OCI-LY7 (cell line): ENCODE measurements around the gene SHF. TPM values are rescaled to one million over a fixed set of nuclear protein-coding genes. Genes with fewer than 3 reads are reported as not detected.

ENCODE experiments used
- BruUV-seq: library from RNA; stranded (reverse); fragments of 400-500 nt; replicated peaks from 2 replicates; lab custom pipeline; 2021; lab: Mats Ljungman, UMichigan
- CTCF ChIA-PET: fragments of 300-600 bp; sonication (Branson Sonifier 250); formaldehyde crosslinking; loops from one replicate; lab custom pipeline; 2022; ENCODE audit warnings: antibody characterized with exemption; ENCODE audit not compliant: unreplicated experiment; lab: Charles Lee
- POLR2A ChIA-PET: fragments of 300-600 bp; sonication (Branson Sonifier 250); formaldehyde crosslinking; loops from one replicate; lab custom pipeline; 2022; ENCODE audit warnings: antibody characterized with exemption; lab: Charles Lee
- DNase-seq: peaks from one replicate; pipeline ENCODE4 v3.0.0-alpha.2; 2015; ENCODE audit warnings: low spot score
- H2AFZ ChIP-seq: fragments of 200-600 bp; sonication (generic), shearing (Covaris generic); 2 replicates; pipeline ENCODE4 v1.6.1; 2014; ENCODE audit warnings: mild to moderate bottlenecking, antibody characterized with exemption, low read length, moderate library complexity
- H3K27ac ChIP-seq: fragments of 200-600 bp; sonication (generic); 2 replicates; pipeline ENCODE4 v1.5.1; 2014; ENCODE audit warnings: mixed run types, low read depth, mild to moderate bottlenecking, moderate library complexity, low read length, inconsistent platforms; ENCODE audit not compliant: poor library complexity, severe bottlenecking
- H3K36me3 ChIP-seq: fragments of 200-600 bp; sonication (generic); 2 replicates; pipeline ENCODE4 v1.6.1; 2014; ENCODE audit warnings: mild to moderate bottlenecking, antibody characterized with exemption, low read length, moderate library complexity, mixed read lengths; ENCODE audit not compliant: insufficient read depth
- H3K4me1 ChIP-seq: fragments of 200-600 bp; sonication (generic); 2 replicates; pipeline ENCODE4 v1.5.1; 2014; ENCODE audit warnings: mild to moderate bottlenecking, low read length; ENCODE audit not compliant: insufficient read depth, poor library complexity, severe bottlenecking
- H3K4me2 ChIP-seq: fragments of 200-600 bp; sonication (generic); 2 replicates; pipeline ENCODE4 v1.6.1; 2014; ENCODE audit warnings: mild to moderate bottlenecking, low read length
- H3K4me3 ChIP-seq: fragments of 200-600 bp; sonication (generic); 2 replicates; pipeline ENCODE4 v1.5.1; 2014; ENCODE audit warnings: mild to moderate bottlenecking, low read depth, low read length; ENCODE audit not compliant: poor library complexity, severe bottlenecking
- H3K79me2 ChIP-seq: fragments of 200-600 bp; sonication (generic); 2 replicates; pipeline ENCODE4 v1.6.1; 2016; ENCODE audit warnings: low read depth, mild to moderate bottlenecking, low read length, moderate library complexity, mixed read lengths; ENCODE audit not compliant: insufficient read depth
- H3K9me2 ChIP-seq: fragments of 200-600 bp; sonication (generic); 2 replicates; pipeline ENCODE4 v1.6.1; 2016; ENCODE audit warnings: mild to moderate bottlenecking, low read length, mixed read lengths; ENCODE audit not compliant: insufficient read depth
- H3K9me3 ChIP-seq: fragments of 200-600 bp; sonication (generic); 2 replicates; pipeline ENCODE4 v1.6.1; 2014; ENCODE audit warnings: mild to moderate bottlenecking, mixed run types, low read length, mixed read lengths
- H4K20me1 ChIP-seq: fragments of 200-600 bp; sonication (generic); 2 replicates; pipeline ENCODE4 v1.6.1; 2014; ENCODE audit warnings: mild to moderate bottlenecking, antibody characterized with exemption, low read length, moderate library complexity, mixed read lengths; ENCODE audit not compliant: insufficient read depth
- CTCF ChIP-seq: fragments of 200-600 bp; sonication (generic); conservative IDR thresholded peaks from 2 replicates; pipeline ENCODE4 v1.5.1; 2014; ENCODE audit warnings: mild to moderate bottlenecking, antibody characterized with exemption, low read length, moderate library complexity, mixed read lengths
- EZH2phosphoT487 ChIP-seq: fragments of 200-600 bp; sonication (generic); IDR thresholded peaks from 2 replicates; pipeline ENCODE4 v1.6.1; 2018; ENCODE audit warnings: low read depth, borderline replicate concordance, mild to moderate bottlenecking, mixed run types, antibody characterized with exemption, low read length, moderate library complexity, mixed read lengths
- intact Hi-C: fragments of 100-400 bp; cut with micrococcal nuclease; formaldehyde crosslinking; loops from one replicate; pipeline ENCODE4 v1.10.0; 2022; ENCODE audit not compliant: unreplicated experiment
- total RNA-seq, 2 experiments: library from RNA; depleted of rRNA in 1 of 2; stranded (reverse); fragments of >200 nt in 1 of 2; shearing (Covaris generic) in 1 of 2; gene quantifications; 2 replicates each; pipeline ENCODE4 v1.2.3, GENCODE V29; 2014 to 2022

The SHF gene
- total RNA-seq, 2 experiments from 2014 or later: 2.5 to 5.7 TPM

- DNase-seq: no peak
- H3K4me1 ChIP-seq: peaks cover 5% of the 10 kb centered on the region
- H3K79me2 ChIP-seq: no peaks in the 10 kb centered on the region
- no peaks in the 10 kb centered on the region for H4K20me1 ChIP-seq
- no peaks in the 10 kb centered on the region for H3K9me3 ChIP-seq
- H2AFZ ChIP-seq: no peak overlapping the region
- intact Hi-C loops: no loop called here
- H3K27ac ChIP-seq: no peak overlapping the region
- POLR2A ChIA-PET: no interaction called here
- no peaks in the 10 kb centered on the region for H3K9me2 ChIP-seq
- no peak for TF ChIP-seq EZH2phosphoT487
- no peak for TF ChIP-seq CTCF
- no TSS peak for BruUV-seq
- CTCF ChIA-PET: no interaction called here
- H3K4me2 ChIP-seq: no peak overlapping the region
- H3K36me3 ChIP-seq: no peaks in the 10 kb centered on the region
- no peak overlapping the region for H3K4me3 ChIP-seq
Measured at GRCh38 chr15:45182996-45183395, 4.8 kb downstream of the SHF start.

- Histone ChIP-seq H3K4me2 (no peak overlapping the region), H3K79me2 (no peaks in the 10 kb centered on the region), H2AFZ (no peak overlapping the region), H3K36me3 (no peaks in the 10 kb centered on the region), H4K20me1 (no peaks in the 10 kb centered on the region), H3K27ac (no peak overlapping the region), H3K4me1 (no peaks in the 10 kb centered on the region), H3K9me3 (no peaks in the 10 kb centered on the region), H3K9me2 (no peaks in the 10 kb centered on the region), H3K4me3 (no peak overlapping the region)
- POLR2A ChIA-PET: interaction anchor here (0.7 to 1.1 kb wide), 2 partner anchors 14 to 18 kb away, joined by 3 to 4 read pairs; no protein-coding TSS in a partner anchor
- TF ChIP-seq EZH2phosphoT487 (no peak), CTCF (no peak)
- no TSS peak for BruUV-seq
- intact Hi-C loops: no loop called here
- no peak for DNase-seq
- CTCF ChIA-PET: no interaction called here
Measured at GRCh38 chr15:45181491-45182285, 6.1 kb downstream of the SHF start.
